Liver (tissue), 10 donors: ENCODE results near the gene SLC25A44. TPM values are rescaled to one million over a fixed set of nuclear protein-coding genes. Genes with fewer than 3 reads are reported as not detected.

Source experiments
- DNase-seq: peaks from one replicate; pipeline ENCODE4 v3.0.0-alpha.2; 2017; ENCODE audit warnings: low spot score
- H3K27ac ChIP-seq, 2 donors: one replicate each; pipeline ENCODE4 v1.7.0; 2013; ENCODE audit warnings: inconsistent platforms in 2 of 2, low read length in 2 of 2, control low read depth in 1 of 2, low read depth in 1 of 2, mild to moderate bottlenecking in 1 of 2
- H3K27me3 ChIP-seq, 4 donors: one replicate each; pipeline versions ENCODE4 v1.6.1 to v1.7.0; 2013; ENCODE audit warnings: low read length in 3 of 4, inconsistent platforms in 1 of 4, mild to moderate bottlenecking in 1 of 4, moderate library complexity in 1 of 4; ENCODE audit not compliant: control insufficient read depth in 4 of 4, insufficient read depth in 4 of 4
- H3K36me3 ChIP-seq, 4 donors: one replicate each; pipeline versions ENCODE4 v1.6.1 to v1.7.0; 2013; ENCODE audit warnings: low read length in 3 of 4, mild to moderate bottlenecking in 3 of 4, low read depth in 1 of 4, moderate library complexity in 1 of 4; ENCODE audit not compliant: control insufficient read depth in 4 of 4, insufficient read depth in 3 of 4
- H3K4me1 ChIP-seq, 4 donors: one replicate each; pipeline versions ENCODE4 v1.6.1 to v1.7.0; 2013; ENCODE audit warnings: low read length in 3 of 4, mild to moderate bottlenecking in 3 of 4, moderate library complexity in 1 of 4; ENCODE audit not compliant: control insufficient read depth in 4 of 4, insufficient read depth in 4 of 4
- H3K4me3 ChIP-seq, 3 donors: one replicate each; pipeline versions ENCODE4 v1.6.1 to v1.7.0; 2013; ENCODE audit warnings: low read length in 3 of 3, control low read depth in 1 of 3, low read depth in 1 of 3, mild to moderate bottlenecking in 1 of 3
- H3K9ac ChIP-seq, 2 donors: one replicate each; pipeline ENCODE4 v1.7.0; 2013; ENCODE audit warnings: low read length in 2 of 2, mild to moderate bottlenecking in 2 of 2, moderate library complexity in 2 of 2, control low read depth in 1 of 2, low read depth in 1 of 2
- H3K9me3 ChIP-seq, 4 donors: one replicate each; pipeline versions ENCODE4 v1.6.1 to v1.7.0; 2013; ENCODE audit warnings: low read length in 3 of 4; ENCODE audit not compliant: control insufficient read depth in 4 of 4
- ATF3 ChIP-seq: IDR thresholded peaks from 2 replicates; pipeline ENCODE4 v1.6.1; 2016; ENCODE audit warnings: antibody characterized with exemption
- CTCF ChIP-seq: fragments of 150-350 bp; IDR thresholded peaks from 2 replicates; pipeline ENCODE4 v1.5.1; 2017; ENCODE audit warnings: improper control_type of control experiment, low read depth, low read length; ENCODE audit not compliant: missing input control
- FOXA2 ChIP-seq: IDR thresholded peaks from 2 replicates; pipeline ENCODE4 v1.6.1; 2016; ENCODE audit warnings: antibody characterized with exemption
- RAD21 ChIP-seq, 2 donors: IDR thresholded peaks; 2 replicates each; pipeline ENCODE4 v1.6.1; 2016; ENCODE audit warnings: antibody characterized with exemption in 2 of 2, mild to moderate bottlenecking in 2 of 2
- REST ChIP-seq: IDR thresholded peaks from 2 replicates; pipeline ENCODE4 v1.6.1; 2016; ENCODE audit warnings: antibody characterized with exemption, mild to moderate bottlenecking
- YY1 ChIP-seq: IDR thresholded peaks from 2 replicates; pipeline ENCODE4 v1.6.1; 2016; ENCODE audit warnings: antibody characterized with exemption, mild to moderate bottlenecking
- WGBS: extraction: QIAGEN DNeasy Blood & Tissue Kit; methylation state at CpG from one replicate; pipeline ENCODE4 v1.1.7; 2013; 5-methylcytosine and 5-hydroxymethylcytosine counted together
- polyA plus RNA-seq, 2 donors: library from polyadenylated mRNA; stranded (reverse) in 1 of 2; unstranded in 1 of 2; fragments of 200-250 nt in 1 of 2; fragments of >200 nt in 1 of 2; fragmentation: Nextera tagmentation in 1 of 2; extraction: Ambion mirVana in 1 of 2; gene quantifications; one replicate each; pipeline versions ENCODE4 v1.2.1 to v1.2.3, GENCODE V29; 2013 to 2015
- small RNA-seq: library from RNA; depleted of rRNA; stranded (forward); fragments of <200 nt; gene quantifications from one replicate; pipeline ENCODE3, GENCODE V24; 2014
- total RNA-seq, 2 donors: library from RNA; depleted of rRNA; stranded (reverse); fragments of >200 nt; gene quantifications; one replicate each; pipeline ENCODE4 v1.2.3, GENCODE V29; 2014
- donor health status: healthy.
- donor health status: healthy.
- donor health status: healthy.
- donor health status: healthy.
- donor health status: healthy.

SLC25A44 gene
- total and polyA plus RNA-seq, 4 donors, result 10.2 to 21.8 (median 15.9) TPM

- Histone ChIP-seq H3K9ac (no peak overlapping the region), H3K4me1 (peaks cover 0 to 5% (median 2%) of the 10 kb centered on the region in 4 donors), H3K9me3 (no peaks in the 10 kb centered on the region), H3K4me3 (no peak overlapping the region), H3K27me3 (no peaks in the 10 kb centered on the region), H3K27ac (no peak overlapping the region), H3K36me3 (peaks cover 16 to 81% (median 60%) of the 10 kb centered on the region in 4 donors)
- TF ChIP-seq YY1, result no peak
- TF ChIP-seq CTCF, result no peak
- TF ChIP-seq RAD21 (IDR thresholded peaks at IDR 0.05), result peak in 1 of 2 donors; percentile 23
- no peak for TF ChIP-seq ATF3
- no peak for DNase-seq
- 90% methylated on average over 3 of the region's 3 CpGs for WGBS
Observed at GRCh38 chr1:156259805-156260204, 65.9 kb downstream of the SLC25A44 start.

- WGBS, result 96% methylated on average over 2 of the region's 2 CpGs
- Histone ChIP-seq H3K36me3 (peaks cover 16 to 88% (median 66%) of the 10 kb centered on the region in 4 donors), H3K9ac (no peak overlapping the region), H3K4me3 (no peak overlapping the region), H3K4me1 (peaks cover 0 to 5% (median 2%) of the 10 kb centered on the region in 4 donors), H3K27me3 (no peaks in the 10 kb centered on the region), H3K27ac (no peak overlapping the region), H3K9me3 (no peaks in the 10 kb centered on the region)
- TF ChIP-seq FOXA2, result no peak
- TF ChIP-seq REST, result no peak
- DNase-seq, result no peak
Observed at GRCh38 chr1:156260896-156261295, 67.0 kb downstream of the SLC25A44 start.

Small RNA genes lying within 50 kb of the gene (small RNA-seq; reads per million reads assigned to genes)
- not detected for gene RF00568

Other genes with a start within 250 kb of the SLC25A44 start
- gene ARHGEF2, start 215.6 kb upstream of the SLC25A44 start, total RNA-seq, result 10 to 100 TPM; 14.1 to 59.1 TPM
- gene ARHGEF2, start 215.6 kb upstream of the SLC25A44 start, polyA plus RNA-seq, result 1 to 10 TPM; 3.2 to 6.4 TPM
- 100 to 1,000 TPM; 101 to 264 TPM for gene SSR2, start 173.2 kb upstream of the SLC25A44 start, total RNA-seq
- gene SSR2, start 173.2 kb upstream of the SLC25A44 start, polyA plus RNA-seq, result 100 to 1,000 TPM in 1 of 2 donors, 10 to 100 TPM in 1; 93.1 to 245 TPM
- 10 to 100 TPM in 1 of 2 donors, 1 to 10 TPM in 1; 9.2 to 13.5 TPM for gene UBQLN4, start 140.3 kb upstream of the SLC25A44 start, total RNA-seq
- 10 to 100 TPM in 1 of 2 donors, 1 to 10 TPM in 1; 7.4 to 17.8 TPM for gene UBQLN4, start 140.3 kb upstream of the SLC25A44 start, polyA plus RNA-seq
- gene LAMTOR2, start 139.3 kb upstream of the SLC25A44 start, total RNA-seq, result 10 to 100 TPM; 30.4 to 42.9 TPM
- 100 to 1,000 TPM; 115 to 152 TPM for gene LAMTOR2, start 139.3 kb upstream of the SLC25A44 start, polyA plus RNA-seq
- gene RAB25, start 132.9 kb upstream of the SLC25A44 start, total RNA-seq, result 1 to 10 TPM in 1 of 2 donors, under 1 TPM in 1; 0.67 to 1.0 TPM
- gene RAB25, start 132.9 kb upstream of the SLC25A44 start, polyA plus RNA-seq, result 1 to 10 TPM in 1 of 2 donors, under 1 TPM in 1; 0.82 to 2.0 TPM
- 1 to 10 TPM; 1.3 TPM for gene MEX3A, start 111.6 kb upstream of the SLC25A44 start, total RNA-seq
- under 1 TPM; 0.52 to 0.56 TPM for gene MEX3A, start 111.6 kb upstream of the SLC25A44 start, polyA plus RNA-seq
- gene LMNA, start 79.4 kb upstream of the SLC25A44 start, total RNA-seq, result 100 to 1,000 TPM in 1 of 2 donors, 10 to 100 TPM in 1; 89.4 to 160 TPM
- gene LMNA, start 79.4 kb upstream of the SLC25A44 start, polyA plus RNA-seq, result 100 to 1,000 TPM in 1 of 2 donors, 10 to 100 TPM in 1; 60.4 to 105 TPM
- gene SEMA4A, start 40.5 kb upstream of the SLC25A44 start, total RNA-seq, result 1 to 10 TPM; 2.3 to 3.5 TPM
- 1 to 10 TPM; 1.1 to 1.2 TPM for gene SEMA4A, start 40.5 kb upstream of the SLC25A44 start, polyA plus RNA-seq
- gene PMF1, start 18.9 kb downstream of the SLC25A44 start, total RNA-seq, result 10 to 100 TPM; 24.7 to 41.5 TPM
- gene PMF1, start 18.9 kb downstream of the SLC25A44 start, polyA plus RNA-seq, result 10 to 100 TPM; 32.4 to 63.5 TPM
- under 1 TPM; 0.28 to 0.75 TPM for gene BGLAP, start 48.1 kb downstream of the SLC25A44 start, total RNA-seq
- gene BGLAP, start 48.1 kb downstream of the SLC25A44 start, polyA plus RNA-seq, result under 1 TPM in 1 of 2 donors, not detected in 1; 0.06 TPM
- gene PAQR6, start 54.0 kb downstream of the SLC25A44 start, total RNA-seq, result under 1 TPM; 0.23 to 0.75 TPM
- under 1 TPM; 0.22 to 0.85 TPM for gene PAQR6, start 54.0 kb downstream of the SLC25A44 start, polyA plus RNA-seq
- gene SMG5, start 88.7 kb downstream of the SLC25A44 start, total RNA-seq, result 10 to 100 TPM; 30.3 to 59.1 TPM
- gene SMG5, start 88.7 kb downstream of the SLC25A44 start, polyA plus RNA-seq, result 10 to 100 TPM; 22.9 to 41.1 TPM
- 1 to 10 TPM; 1.2 to 1.5 TPM for gene TMEM79, start 90.2 kb downstream of the SLC25A44 start, total RNA-seq
- 1 to 10 TPM; 1.7 to 2.2 TPM for gene TMEM79, start 90.2 kb downstream of the SLC25A44 start, polyA plus RNA-seq
- gene GLMP, start 101.6 kb downstream of the SLC25A44 start, total RNA-seq, result 10 to 100 TPM; 26.5 to 30.0 TPM
- gene GLMP, start 101.6 kb downstream of the SLC25A44 start, polyA plus RNA-seq, result 10 to 100 TPM; 47.9 to 51.4 TPM
- gene VHLL, start 105.2 kb downstream of the SLC25A44 start, total RNA-seq, result under 1 TPM in 1 of 2 donors, not detected in 1; 0.67 TPM
- not detected for gene VHLL, start 105.2 kb downstream of the SLC25A44 start, polyA plus RNA-seq
- gene CCT3, start 144.2 kb downstream of the SLC25A44 start, total RNA-seq, result 100 to 1,000 TPM; 135 to 144 TPM
- 100 to 1,000 TPM in 1 of 2 donors, 10 to 100 TPM in 1; 74.5 to 102 TPM for gene CCT3, start 144.2 kb downstream of the SLC25A44 start, polyA plus RNA-seq
- under 1 TPM in 1 of 2 donors, not detected in 1; 0.28 TPM for gene TSACC, start 144.4 kb downstream of the SLC25A44 start, total RNA-seq
- 1 to 10 TPM in 1 of 2 donors, under 1 TPM in 1; 0.60 to 2.7 TPM for gene TSACC, start 144.4 kb downstream of the SLC25A44 start, polyA plus RNA-seq
- 1 to 10 TPM; 1.0 to 3.5 TPM for gene RHBG, start 175.1 kb downstream of the SLC25A44 start, total RNA-seq
- 1 to 10 TPM in 1 of 2 donors, under 1 TPM in 1; 0.25 to 6.4 TPM for gene RHBG, start 175.1 kb downstream of the SLC25A44 start, polyA plus RNA-seq